Hepatocyte (in vitro differentiated cells): ENCODE results near the gene MYO1H. TPM values are rescaled to one million over a fixed set of nuclear protein-coding genes. Genes with fewer than 3 reads are reported as not detected.
A peak's percentile ranks its signal among the peaks of the same experiment; 100 is the strongest.

Experiments
- DNase-seq: peaks from one replicate; pipeline ENCODE4 v3.0.0-alpha.2; 2016; ENCODE audit warnings: low spot score
- H2AFZ ChIP-seq: fragments of 200-600 bp; sonication (generic); 2 replicates; pipeline ENCODE4 v1.6.0; 2016; ENCODE audit warnings: antibody characterized with exemption, mild to moderate bottlenecking
- H3K27ac ChIP-seq: fragments of 200-600 bp; sonication (generic); 2 replicates; pipeline ENCODE4 v1.5.1; 2016; ENCODE audit warnings: mild to moderate bottlenecking
- H3K27me3 ChIP-seq: fragments of 200-600 bp; sonication (generic); 2 replicates; pipeline ENCODE4 v1.6.1; 2016
- H3K36me3 ChIP-seq: fragments of 200-600 bp; sonication (generic); replicated peaks from 2 replicates; pipeline ENCODE4 v1.5.1; 2016; ENCODE audit warnings: low read depth; ENCODE audit not compliant: insufficient read depth
- H3K4me1 ChIP-seq: fragments of 200-600 bp; sonication (generic); 2 replicates; pipeline ENCODE4 v1.5.1; 2016; ENCODE audit warnings: mild to moderate bottlenecking, moderate library complexity; ENCODE audit not compliant: insufficient read depth
- H3K4me2 ChIP-seq: fragments of 200-600 bp; sonication (generic); 2 replicates; pipeline ENCODE4 v1.6.0; 2016
- H3K4me3 ChIP-seq: fragments of 200-600 bp; sonication (generic); 2 replicates; pipeline ENCODE4 v1.5.1; 2016; ENCODE audit warnings: mild to moderate bottlenecking
- H3K79me2 ChIP-seq: fragments of 200-600 bp; sonication (generic); 2 replicates; pipeline ENCODE4 v1.6.0; 2017; ENCODE audit warnings: mild to moderate bottlenecking
- H3K9me2 ChIP-seq: fragments of 200-600 bp; sonication (generic); replicated peaks from 2 replicates; pipeline ENCODE4 v1.6.0; 2017; ENCODE audit warnings: mild to moderate bottlenecking; ENCODE audit not compliant: insufficient read depth
- H3K9me3 ChIP-seq: fragments of 200-600 bp; sonication (generic); 2 replicates; pipeline ENCODE4 v1.5.1; 2016; ENCODE audit warnings: low read depth, mild to moderate bottlenecking
- H4K20me1 ChIP-seq: fragments of 200-600 bp; sonication (generic); 2 replicates; pipeline ENCODE4 v1.6.0; 2016; ENCODE audit warnings: mild to moderate bottlenecking; ENCODE audit not compliant: insufficient read depth, poor library complexity, severe bottlenecking
- EZH2 ChIP-seq: fragments of 200-600 bp; sonication (generic); IDR thresholded peaks from 2 replicates; pipeline ENCODE4 v1.6.1; 2016; ENCODE audit warnings: antibody characterized with exemption, mild to moderate bottlenecking, borderline replicate concordance
- EZH2phosphoT487 ChIP-seq: fragments of 200-600 bp; sonication (generic); IDR thresholded peaks from one replicate; pipeline ENCODE4 v1.6.1; 2018; ENCODE audit warnings: antibody characterized with exemption, mild to moderate bottlenecking, low read depth, moderate library complexity; ENCODE audit not compliant: unreplicated experiment, severe bottlenecking
- WGBS: methylation state at CpG from one replicate; pipeline ENCODE4 v1.1.6; 2016; ENCODE audit warnings: low lambda C conversion rate; ENCODE audit errors: missing lambda C conversion rate; 5-methylcytosine and 5-hydroxymethylcytosine counted together
- polyA plus RNA-seq: library from polyadenylated mRNA; unstranded; fragments of >200 nt; fragmentation: Nextera tagmentation; extraction: Ambion mirVana; gene quantifications from 2 replicates; pipeline ENCODE4 v1.2.1, GENCODE V29; 2016
- total RNA-seq: library from RNA; depleted of rRNA; stranded (reverse); fragments of >200 nt; gene quantifications from 2 replicates; pipeline ENCODE4 v1.2.3, GENCODE V29; 2014
- TF ChIP-seq, protein P1 (sequence below): fragments of 200-600 bp; sonication (generic); IDR thresholded peaks from 2 replicates; pipeline ENCODE4 v1.5.1; 2016; ENCODE audit warnings: antibody characterized with exemption, mild to moderate bottlenecking; ENCODE audit not compliant: poor library complexity

The MYO1H gene
- total and polyA plus RNA-seq, 2 experiments from 2014 or later: not detected

DNA sequence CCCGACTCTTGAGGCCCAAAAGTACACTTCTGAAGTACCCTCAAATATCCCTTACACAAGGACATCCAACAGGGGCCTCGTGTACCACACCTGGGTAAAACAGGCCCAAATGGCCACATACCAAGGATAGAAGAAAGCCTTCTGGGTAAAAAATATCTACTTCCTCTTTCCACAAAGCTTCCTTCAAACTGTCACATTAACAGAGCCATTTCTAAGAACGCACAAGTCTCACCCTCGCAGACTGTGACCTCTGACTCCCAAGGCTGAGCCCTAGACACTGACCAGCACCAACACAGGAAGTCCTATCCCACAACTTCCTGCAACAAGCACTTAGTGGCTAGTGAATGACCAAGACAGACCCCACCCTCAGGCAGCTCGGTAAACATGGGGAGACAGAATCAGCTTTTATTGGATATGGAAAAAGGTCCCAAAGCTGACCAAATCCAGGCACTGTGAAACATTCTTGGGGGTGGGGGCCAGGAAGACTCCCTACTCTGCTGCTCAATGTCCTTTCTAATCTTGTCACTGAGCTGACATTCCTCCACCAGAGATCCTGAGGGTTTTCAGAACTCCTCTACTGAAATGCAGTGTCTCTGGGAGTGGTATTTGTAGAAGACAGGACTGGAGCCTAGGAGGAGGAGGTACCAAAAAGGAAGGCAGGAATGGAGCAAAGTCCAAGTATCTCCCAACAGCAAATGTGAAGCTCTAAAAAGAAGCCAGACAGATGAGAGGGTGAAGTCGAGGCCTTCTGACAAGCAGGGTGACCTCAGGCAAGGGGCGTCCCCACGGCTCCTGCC lies 113.5 kb downstream of the MYO1H start:
- Histone ChIP-seq H3K27me3 (no peaks in the 10 kb centered on the region), H3K9me3 (no peaks in the 10 kb centered on the region), H3K27ac (peak overlapping the region; percentile 95), H3K4me3 (no peak overlapping the region), H3K9me2 (no peaks in the 10 kb centered on the region), H4K20me1 (no peaks in the 10 kb centered on the region), H3K79me2 (peaks cover 73% of the 10 kb centered on the region), H2AFZ (no peak overlapping the region), H3K36me3 (no peaks in the 10 kb centered on the region), H3K4me1 (peaks cover 51% of the 10 kb centered on the region), H3K4me2 (peak overlapping the region; percentile 67)
- TF ChIP-seq, protein P1, sequence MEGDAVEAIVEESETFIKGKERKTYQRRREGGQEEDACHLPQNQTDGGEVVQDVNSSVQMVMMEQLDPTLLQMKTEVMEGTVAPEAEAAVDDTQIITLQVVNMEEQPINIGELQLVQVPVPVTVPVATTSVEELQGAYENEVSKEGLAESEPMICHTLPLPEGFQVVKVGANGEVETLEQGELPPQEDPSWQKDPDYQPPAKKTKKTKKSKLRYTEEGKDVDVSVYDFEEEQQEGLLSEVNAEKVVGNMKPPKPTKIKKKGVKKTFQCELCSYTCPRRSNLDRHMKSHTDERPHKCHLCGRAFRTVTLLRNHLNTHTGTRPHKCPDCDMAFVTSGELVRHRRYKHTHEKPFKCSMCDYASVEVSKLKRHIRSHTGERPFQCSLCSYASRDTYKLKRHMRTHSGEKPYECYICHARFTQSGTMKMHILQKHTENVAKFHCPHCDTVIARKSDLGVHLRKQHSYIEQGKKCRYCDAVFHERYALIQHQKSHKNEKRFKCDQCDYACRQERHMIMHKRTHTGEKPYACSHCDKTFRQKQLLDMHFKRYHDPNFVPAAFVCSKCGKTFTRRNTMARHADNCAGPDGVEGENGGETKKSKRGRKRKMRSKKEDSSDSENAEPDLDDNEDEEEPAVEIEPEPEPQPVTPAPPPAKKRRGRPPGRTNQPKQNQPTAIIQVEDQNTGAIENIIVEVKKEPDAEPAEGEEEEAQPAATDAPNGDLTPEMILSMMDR: no peak
- TF ChIP-seq EZH2: no peak
- no peak for TF ChIP-seq EZH2phosphoT487
- WGBS: 58% methylated on average over 8 of the region's 8 CpGs
- DNase-seq: peak; percentile 26

DNA sequence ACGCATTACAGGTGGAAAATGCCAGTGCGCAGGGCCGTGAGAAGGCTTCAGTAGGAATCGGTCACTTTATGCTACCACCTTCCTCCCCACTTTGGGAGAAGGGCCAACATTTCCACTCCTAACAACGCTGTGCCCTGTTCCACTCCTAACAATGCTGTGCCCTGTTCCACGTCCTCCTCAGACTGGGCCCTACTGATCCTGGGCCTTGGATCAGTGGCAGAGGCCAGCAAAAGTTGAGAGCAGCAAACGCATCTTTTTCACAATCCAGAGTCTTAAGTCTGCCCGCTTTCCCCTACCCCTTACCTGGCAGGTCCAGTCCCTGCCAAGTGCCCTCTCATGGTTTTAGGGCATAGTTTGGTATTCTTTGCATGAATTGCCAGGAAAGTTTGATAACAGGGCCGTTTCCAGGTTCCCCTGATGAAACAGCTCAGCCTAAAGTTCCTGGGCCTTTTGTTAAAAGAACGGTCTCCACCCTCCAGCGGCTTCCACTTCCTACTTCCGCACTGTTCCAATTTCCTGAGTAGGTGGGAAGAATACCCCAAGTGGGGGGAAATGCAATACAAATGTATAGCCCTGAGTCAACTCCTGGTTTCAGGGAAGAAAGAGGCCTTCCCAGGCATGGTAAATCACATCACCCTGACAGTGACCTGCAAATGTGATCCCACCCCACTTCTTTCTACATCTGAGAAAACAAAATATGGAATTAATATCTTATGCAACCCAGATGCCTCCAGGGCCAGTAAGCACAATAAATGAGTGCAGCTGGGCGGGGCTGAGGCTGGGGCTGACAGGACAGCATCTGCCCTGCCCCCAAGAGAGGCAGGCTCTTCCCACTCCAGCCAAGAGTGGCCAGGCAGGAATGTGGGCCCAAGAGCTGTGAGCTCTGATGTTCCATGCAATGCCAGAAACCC lies 114.4 kb downstream of the MYO1H start:
- peak overlapping the region; percentile 67 for H3K4me2 ChIP-seq
- H3K9me3 ChIP-seq: no peaks in the 10 kb centered on the region
- peaks cover 5% of the 10 kb centered on the region for H4K20me1 ChIP-seq
- TF ChIP-seq EZH2 (no peak), EZH2phosphoT487 (no peak)
- TF ChIP-seq, protein P1: no peak
- H3K4me3 ChIP-seq: no peak overlapping the region
- H3K9me2 ChIP-seq: no peaks in the 10 kb centered on the region
- 71% methylated on average over 13 of the region's 13 CpGs for WGBS
- no peak overlapping the region for H2AFZ ChIP-seq
- peaks cover 73% of the 10 kb centered on the region for H3K79me2 ChIP-seq
- peak; percentile 83 for DNase-seq
- H3K27me3 ChIP-seq: no peaks in the 10 kb centered on the region
- H3K27ac ChIP-seq: peak overlapping the region; percentile 95
- H3K4me1 ChIP-seq: peaks cover 51% of the 10 kb centered on the region
- H3K36me3 ChIP-seq: no peaks in the 10 kb centered on the region

DNA sequence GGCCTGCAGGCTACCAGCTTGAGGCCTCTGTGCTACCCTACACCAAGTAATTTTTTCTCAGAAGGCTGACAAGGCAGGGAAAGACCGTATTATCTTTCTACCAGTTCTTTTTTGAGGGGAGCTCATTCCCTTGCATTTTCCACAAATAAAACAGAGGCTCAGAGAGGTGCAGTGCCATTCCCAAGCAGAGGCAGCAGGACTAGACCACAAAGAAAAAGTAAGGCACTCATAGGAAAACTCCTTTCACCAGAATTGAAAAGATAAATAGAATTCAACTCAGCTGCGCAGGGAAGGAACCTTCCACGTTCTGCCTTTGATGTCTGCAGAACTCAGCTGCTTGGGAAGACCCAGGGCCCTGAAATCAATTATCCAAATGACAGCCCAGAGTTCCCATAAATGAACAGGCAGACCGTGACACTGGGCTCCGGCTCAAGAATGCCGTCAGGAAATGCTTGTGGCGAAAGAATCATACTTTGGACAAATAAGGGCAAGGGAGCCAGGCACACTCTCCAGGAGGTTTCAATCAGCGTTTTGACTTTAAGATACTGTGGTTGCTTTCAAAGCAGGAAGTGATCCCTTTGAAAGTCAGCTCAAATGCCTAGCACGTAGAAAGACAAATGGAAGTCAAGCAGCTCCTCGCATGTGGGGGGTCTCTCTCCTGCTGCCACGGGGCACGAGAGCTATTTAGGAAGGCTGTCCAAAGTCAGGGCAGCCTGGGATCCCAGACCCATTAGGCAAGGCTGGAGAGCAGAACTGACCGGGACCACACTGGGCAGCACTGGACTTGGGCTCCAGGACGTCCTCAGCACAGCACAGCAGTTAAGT lies 115.4 kb downstream of the MYO1H start:
- Histone ChIP-seq H3K4me3 (no peak overlapping the region), H3K9me3 (no peaks in the 10 kb centered on the region), H3K4me2 (peak overlapping the region; percentile 67), H3K79me2 (peaks cover 73% of the 10 kb centered on the region), H3K27me3 (no peaks in the 10 kb centered on the region), H2AFZ (no peak overlapping the region), H3K36me3 (no peaks in the 10 kb centered on the region), H3K27ac (peak overlapping the region; percentile 95), H4K20me1 (peaks cover 5% of the 10 kb centered on the region), H3K4me1 (peaks cover 51% of the 10 kb centered on the region), H3K9me2 (no peaks in the 10 kb centered on the region)
- DNase-seq: peak; percentile 73
- TF ChIP-seq, protein P1: peak; percentile 6
- no peak for TF ChIP-seq EZH2phosphoT487
- WGBS: 22% methylated on average over 14 of the region's 14 CpGs
